GM21360 (cell line): ENCODE results near the gene GJB5.

ENCODE experiments used
- ATAC-seq: cut with Tn5 transposase; IDR thresholded peaks from one replicate; pipeline ENCODE4 v1.9.1; 2021; ENCODE audit warnings: mild to moderate bottlenecking, moderate library complexity; ENCODE audit not compliant: unreplicated experiment

GJB5 gene

DNA sequence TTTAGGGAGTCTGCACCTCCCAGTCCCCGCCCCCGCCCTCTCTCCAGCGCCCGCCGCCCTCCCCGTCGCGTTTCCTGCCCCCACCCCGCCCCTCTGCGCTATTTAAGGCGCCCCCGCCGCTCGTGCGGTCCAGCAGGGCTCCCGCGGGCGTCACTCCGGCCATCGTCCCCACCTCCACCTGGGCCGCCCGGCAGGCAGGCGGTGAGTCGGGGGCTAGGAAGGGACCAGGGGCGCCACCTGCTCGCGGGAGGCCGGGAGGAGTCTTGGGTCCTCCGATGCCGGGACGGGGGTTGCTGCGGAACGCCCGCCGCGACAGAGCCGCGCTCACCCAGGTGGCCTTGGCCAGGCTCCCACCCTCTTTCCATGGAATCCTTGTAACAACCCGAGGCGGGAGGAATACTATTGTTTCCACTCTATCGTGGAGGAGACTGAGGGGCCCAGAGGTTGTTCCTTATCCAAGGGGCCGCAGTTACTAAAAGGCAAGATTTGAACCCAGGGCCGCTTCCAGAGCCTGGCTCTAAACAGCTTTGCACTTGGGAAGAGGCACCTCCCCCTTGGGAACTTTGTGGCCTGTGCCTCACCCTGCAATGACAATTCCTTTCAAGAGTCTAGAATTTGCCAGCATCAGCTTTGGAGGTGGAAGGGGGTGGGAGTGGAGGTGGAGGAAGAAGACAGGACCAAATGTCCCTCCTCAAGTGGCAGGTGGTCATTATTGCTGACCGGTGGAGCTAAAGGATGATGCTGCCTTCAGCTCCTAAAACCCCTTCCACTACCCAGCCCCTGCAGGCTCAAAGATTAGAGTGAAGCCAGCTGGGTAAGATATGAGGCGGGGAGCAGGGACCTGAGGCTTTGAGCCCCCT, 38.3 kb downstream of the GJB5 start, which contains the start of gene GJA4:
Gene GJA4 (plus strand): TSS at position 132 of the 860 bp plus-strand sequence. CDS start 1,215 bp downstream, outside the sequence.
- no peak for ATAC-seq

DNA sequence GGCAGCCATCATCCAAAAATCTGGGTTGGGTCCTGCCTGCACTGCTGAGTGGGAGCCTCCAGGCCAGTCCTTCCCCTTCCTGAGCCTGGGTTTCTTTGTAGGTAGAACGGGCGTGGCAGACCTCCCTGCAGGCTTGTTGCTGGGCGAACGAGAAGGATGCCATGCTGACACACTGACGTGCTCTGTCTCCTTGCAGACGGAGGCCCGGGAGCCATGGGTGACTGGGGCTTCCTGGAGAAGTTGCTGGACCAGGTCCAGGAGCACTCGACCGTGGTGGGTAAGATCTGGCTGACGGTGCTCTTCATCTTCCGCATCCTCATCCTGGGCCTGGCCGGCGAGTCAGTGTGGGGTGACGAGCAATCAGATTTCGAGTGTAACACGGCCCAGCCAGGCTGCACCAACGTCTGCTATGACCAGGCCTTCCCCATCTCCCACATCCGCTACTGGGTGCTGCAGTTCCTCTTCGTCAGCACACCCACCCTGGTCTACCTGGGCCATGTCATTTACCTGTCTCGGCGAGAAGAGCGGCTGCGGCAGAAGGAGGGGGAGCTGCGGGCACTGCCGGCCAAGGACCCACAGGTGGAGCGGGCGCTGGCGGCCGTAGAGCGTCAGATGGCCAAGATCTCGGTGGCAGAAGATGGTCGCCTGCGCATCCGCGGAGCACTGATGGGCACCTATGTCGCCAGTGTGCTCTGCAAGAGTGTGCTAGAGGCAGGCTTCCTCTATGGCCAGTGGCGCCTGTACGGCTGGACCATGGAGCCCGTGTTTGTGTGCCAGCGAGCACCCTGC, 39.3 kb downstream of the GJB5 start:
- no peak for ATAC-seq

DNA sequence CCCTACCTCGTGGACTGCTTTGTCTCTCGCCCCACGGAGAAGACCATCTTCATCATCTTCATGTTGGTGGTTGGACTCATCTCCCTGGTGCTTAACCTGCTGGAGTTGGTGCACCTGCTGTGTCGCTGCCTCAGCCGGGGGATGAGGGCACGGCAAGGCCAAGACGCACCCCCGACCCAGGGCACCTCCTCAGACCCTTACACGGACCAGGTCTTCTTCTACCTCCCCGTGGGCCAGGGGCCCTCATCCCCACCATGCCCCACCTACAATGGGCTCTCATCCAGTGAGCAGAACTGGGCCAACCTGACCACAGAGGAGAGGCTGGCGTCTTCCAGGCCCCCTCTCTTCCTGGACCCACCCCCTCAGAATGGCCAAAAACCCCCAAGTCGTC, 39.9 kb downstream of the GJB5 start:
- no peak for ATAC-seq

DNA sequence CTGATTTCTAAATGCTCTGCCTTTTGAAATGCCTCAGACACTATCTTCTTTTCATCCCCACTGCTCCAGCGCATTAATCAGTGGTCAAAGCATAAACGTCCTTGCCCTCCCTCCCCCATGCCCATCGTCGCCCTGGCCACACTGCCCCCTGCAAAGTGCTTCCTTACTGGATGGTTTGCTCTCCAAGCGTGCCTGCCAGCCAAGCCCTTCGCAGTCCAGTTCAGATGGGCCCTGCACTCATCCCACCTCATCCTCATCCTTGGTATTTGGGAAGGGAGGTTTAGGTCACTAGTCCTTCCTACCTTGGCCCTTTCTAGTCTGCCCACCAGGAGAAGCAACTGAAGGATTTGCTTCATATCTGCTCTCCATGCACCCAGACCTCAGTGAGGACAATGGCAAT, 41.1 kb downstream of the GJB5 start:
- no peak for ATAC-seq

DNA sequence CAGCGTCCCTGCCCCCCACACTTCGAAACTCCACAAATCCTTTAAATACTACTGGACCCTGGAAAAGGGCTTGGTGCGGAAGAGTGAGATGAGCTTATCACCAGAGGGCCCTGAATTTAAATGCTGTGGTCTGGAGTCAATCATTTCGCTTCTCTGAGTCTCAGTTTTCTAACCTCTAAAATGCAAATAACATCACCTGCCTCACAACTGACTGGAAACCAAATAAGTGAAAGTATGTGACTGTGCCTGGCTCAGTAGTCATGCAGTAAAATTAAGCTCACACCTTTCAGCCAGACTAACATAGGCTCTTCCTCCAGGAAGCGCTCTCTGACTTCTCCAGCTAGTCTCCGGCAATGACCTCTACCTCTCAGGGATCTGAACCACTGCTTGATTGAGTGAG, 42.1 kb downstream of the GJB5 start:
- ATAC-seq, result no peak

DNA sequence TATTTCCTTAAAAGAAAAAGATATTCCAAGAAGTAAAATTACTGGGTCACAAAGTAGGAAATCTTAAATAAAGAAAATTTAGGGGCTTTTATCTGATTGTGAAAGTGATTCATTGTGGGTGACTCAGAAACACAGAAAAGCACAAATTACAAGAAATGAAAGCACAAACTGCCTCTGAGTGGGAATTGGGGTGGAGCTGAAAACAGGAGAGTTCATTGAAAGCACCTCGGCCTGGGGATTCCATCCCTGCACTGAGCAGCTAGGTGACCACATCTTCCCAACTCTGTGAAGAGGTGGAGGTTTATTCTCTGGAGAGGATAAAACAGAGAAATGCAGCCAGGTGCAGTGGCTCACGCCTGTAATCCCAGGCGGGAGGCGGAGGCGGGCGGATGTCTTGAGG, 45.4 kb downstream of the GJB5 start:
- ATAC-seq, result no peak

DNA sequence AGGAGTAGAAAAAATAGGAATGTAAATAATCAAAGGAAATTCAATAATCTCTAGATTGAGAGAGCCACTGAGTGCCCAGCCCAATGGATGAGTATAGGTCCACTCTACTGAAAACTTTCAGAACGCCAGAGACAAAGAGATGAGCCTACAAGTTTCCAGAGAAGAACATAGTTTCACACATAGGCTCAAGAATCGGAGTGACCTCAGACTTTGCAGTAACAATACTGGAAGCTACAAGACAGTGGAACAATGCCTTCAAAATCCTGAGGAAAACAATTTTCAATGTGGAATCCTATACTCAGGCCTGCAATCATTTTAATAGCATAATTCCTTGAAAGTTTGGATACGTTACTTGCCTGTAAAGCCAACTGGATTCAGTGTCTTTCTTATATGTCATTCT, 48.9 kb downstream of the GJB5 start:
- ATAC-seq, result no peak

DNA sequence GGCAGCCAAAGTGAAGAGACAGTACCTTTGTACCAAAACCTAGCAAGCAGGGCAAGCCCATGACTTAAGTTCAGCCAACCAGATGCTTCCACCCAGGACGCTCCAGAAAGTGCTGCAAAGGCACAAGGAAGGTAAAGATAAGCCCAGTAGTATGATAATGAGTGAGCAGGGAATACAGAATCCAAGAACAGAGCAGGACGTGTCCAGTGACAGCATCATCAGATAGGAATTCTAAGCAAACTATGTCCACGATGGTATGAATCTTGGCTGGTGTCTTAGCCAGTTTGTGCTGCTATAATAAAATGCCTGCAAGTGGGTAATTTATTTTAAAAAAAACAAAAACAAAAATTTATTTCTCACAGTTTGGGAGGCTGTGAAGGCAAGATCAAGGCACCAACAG, 51.5 kb downstream of the GJB5 start:
- ATAC-seq, result no peak
